Uterus (tissue), 2 donors: ENCODE results near the gene AMIGO3.

Experiments used
- POLR2A ChIP-seq, 2 donors: fragments of 450-650 bp; IDR thresholded peaks; one replicate each; pipeline ENCODE4 v1.6.1; 2016; ENCODE audit warnings: antibody characterized with exemption in 2 of 2, mild to moderate bottlenecking in 1 of 2, moderate library complexity in 1 of 2
- TF ChIP-seq, protein P1 (sequence below), 4 experiments: fragments of 200-600 bp in 2 of 4; fragments of 450-650 bp in 2 of 4; sonication (generic) in 2 of 4; IDR thresholded peaks; one replicate each; pipeline ENCODE4 v1.5.1; 2016 to 2019; ENCODE audit warnings: antibody characterized with exemption in 4 of 4, mild to moderate bottlenecking in 2 of 4, moderate library complexity in 1 of 4

DNA sequence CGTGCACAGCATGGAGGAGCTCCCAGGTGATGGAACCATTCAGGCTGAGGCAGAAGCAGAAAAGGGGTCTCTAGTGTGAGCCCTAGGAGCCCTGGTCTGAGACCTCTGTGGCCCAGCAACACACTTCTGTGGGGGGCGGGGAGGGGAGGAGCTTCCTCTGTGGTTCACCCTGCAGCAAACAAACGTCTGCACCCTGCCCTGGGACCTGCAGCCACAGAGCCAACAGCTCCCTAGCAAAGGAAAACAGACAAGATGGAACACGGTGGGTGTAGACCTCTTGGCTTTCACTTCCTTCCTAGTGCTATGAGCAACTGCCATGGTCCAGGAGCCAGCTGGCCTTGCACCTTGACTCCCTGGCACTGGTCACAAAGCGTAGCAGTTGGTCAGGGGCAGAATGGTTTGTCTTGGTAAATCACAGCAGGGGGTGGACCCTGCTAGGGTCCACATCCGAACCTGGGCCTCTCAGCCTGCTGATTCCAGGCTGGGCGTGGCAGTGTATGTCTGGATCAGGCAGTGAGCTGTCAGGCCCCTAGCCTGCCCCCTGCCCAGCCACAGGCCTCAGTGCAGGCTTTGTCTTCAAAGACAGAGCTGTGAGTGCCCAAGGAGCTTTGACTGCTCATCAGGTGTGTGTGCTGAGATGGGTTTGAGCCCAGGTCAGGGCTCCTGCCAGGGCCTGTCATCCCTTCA, 6.7 kb downstream of the AMIGO3 start:
- TF ChIP-seq, protein P1, sequence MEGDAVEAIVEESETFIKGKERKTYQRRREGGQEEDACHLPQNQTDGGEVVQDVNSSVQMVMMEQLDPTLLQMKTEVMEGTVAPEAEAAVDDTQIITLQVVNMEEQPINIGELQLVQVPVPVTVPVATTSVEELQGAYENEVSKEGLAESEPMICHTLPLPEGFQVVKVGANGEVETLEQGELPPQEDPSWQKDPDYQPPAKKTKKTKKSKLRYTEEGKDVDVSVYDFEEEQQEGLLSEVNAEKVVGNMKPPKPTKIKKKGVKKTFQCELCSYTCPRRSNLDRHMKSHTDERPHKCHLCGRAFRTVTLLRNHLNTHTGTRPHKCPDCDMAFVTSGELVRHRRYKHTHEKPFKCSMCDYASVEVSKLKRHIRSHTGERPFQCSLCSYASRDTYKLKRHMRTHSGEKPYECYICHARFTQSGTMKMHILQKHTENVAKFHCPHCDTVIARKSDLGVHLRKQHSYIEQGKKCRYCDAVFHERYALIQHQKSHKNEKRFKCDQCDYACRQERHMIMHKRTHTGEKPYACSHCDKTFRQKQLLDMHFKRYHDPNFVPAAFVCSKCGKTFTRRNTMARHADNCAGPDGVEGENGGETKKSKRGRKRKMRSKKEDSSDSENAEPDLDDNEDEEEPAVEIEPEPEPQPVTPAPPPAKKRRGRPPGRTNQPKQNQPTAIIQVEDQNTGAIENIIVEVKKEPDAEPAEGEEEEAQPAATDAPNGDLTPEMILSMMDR (IDR thresholded peaks at IDR 0.05), result no peak
- TF ChIP-seq POLR2A (IDR thresholded peaks at IDR 0.05), result no peak
